ENCODE measurements around the gene GABBR2. TPM values are rescaled to one million over a fixed set of nuclear protein-coding genes. Genes with fewer than 3 reads are reported as not detected.
"Not testable (repeated sequence)": the region's sequence is repeated elsewhere in the genome, so short reads cannot be mapped to it uniquely, and the experiment has no call there.

Gene GABBR2
- polyA plus RNA-seq, 1 of the 3 experiments (the other 2 are of a cell fraction): not detected

DNA sequence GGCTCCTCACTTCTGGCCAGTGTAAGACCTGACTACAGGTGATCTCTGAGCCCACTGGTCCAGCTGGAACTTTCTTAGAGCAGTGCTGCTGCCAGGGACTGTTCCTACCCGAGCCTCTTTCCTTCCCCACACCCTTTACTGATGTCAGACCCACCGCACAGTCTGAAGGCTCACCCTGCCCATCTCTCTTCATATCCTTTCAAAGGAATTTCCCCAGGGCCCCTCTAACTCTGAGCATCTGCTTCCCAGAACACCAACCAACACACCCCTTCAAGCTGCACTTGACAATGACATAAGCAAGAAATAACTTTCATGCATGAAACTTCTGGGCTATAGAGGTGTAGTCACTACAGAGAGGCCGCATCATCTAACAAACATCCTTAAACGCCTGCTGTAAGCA lies 119.6 kb downstream of the GABBR2 start (continued):
- TF ChIP-seq, protein P1, sequence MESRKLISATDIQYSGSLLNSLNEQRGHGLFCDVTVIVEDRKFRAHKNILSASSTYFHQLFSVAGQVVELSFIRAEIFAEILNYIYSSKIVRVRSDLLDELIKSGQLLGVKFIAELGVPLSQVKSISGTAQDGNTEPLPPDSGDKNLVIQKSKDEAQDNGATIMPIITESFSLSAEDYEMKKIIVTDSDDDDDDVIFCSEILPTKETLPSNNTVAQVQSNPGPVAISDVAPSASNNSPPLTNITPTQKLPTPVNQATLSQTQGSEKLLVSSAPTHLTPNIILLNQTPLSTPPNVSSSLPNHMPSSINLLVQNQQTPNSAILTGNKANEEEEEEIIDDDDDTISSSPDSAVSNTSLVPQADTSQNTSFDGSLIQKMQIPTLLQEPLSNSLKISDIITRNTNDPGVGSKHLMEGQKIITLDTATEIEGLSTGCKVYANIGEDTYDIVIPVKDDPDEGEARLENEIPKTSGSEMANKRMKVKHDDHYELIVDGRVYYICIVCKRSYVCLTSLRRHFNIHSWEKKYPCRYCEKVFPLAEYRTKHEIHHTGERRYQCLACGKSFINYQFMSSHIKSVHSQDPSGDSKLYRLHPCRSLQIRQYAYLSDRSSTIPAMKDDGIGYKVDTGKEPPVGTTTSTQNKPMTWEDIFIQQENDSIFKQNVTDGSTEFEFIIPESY (IDR thresholded peaks at IDR 0.05; ENCODE audit: borderline replicate concordance, low read depth): no peak
- TF ChIP-seq FOSL2 (IDR thresholded peaks at IDR 0.05; ENCODE audit: borderline replicate concordance, low read depth): no peak
- no peak for TF ChIP-seq YY1 (IDR thresholded peaks at IDR 0.05; ENCODE audit: low read depth)
- TF ChIP-seq CHD2 (IDR thresholded peaks at IDR 0.05; ENCODE audit: low read length, partially characterized antibody): no peak
- no peak for TF ChIP-seq TEAD4 (IDR thresholded peaks at IDR 0.05; ENCODE audit: borderline replicate concordance, insufficient read depth)

DNA sequence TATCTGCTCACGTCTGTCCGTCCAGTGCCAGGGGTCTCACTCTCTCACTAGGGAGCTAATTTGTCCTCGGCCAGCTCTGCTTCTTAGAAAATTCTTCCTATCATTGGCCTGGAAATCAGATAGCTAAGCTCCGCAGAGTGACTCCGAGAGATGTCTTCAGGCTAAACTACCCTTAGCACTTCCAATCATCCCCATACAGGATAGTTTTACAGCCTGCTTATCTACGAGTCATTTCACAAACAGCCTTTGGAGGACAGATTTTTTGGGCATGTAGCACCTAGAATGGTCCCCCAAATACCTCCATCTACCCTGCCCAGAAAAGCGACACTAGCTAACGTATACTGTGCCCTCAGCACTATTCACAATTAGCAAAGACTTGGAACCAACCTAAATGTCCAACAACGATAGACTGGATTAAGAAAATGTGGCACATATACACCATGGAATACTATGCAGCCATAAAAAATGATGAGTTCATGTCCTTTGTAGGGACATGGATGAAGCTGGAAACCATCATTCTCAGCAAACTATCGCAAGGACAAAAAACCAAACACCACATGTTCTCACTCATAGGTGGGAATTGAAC lies 123.8 kb downstream of the GABBR2 start:
- WGBS (ENCODE audit: low lambda C conversion rate): 44% methylated on average over 9 of the region's 10 CpGs
- H3K9ac ChIP-seq; H2AFZ ChIP-seq (ENCODE audit: low read depth); DNase-seq; CTCF ChIA-PET; H3K4me3 ChIP-seq (ENCODE audit: low read depth in 2 of 2, low read length in 1 of 2); H3K4me1 ChIP-seq (ENCODE audit: control insufficient read depth in 1 of 2, insufficient read depth in 2 of 2, low read depth in 1 of 2, low read length in 1 of 2); H3K9me2 ChIP-seq; H3K79me2 ChIP-seq (ENCODE audit: insufficient read depth); H3F3A ChIP-seq (replicated peaks; ENCODE audit: insufficient read depth); H3K27ac ChIP-seq (ENCODE audit: low read depth in 2 of 2, low read length in 1 of 2); H4K20me1 ChIP-seq (ENCODE audit: insufficient read depth); POLR2A ChIA-PET; H3K4me2 ChIP-seq; H3K9me3 ChIP-seq; H3K36me3 ChIP-seq (replicated peaks in 1 of 2; ENCODE audit: control insufficient read depth in 1 of 2, insufficient read depth in 2 of 2, low read length in 1 of 2): not testable (repeated sequence)
- H3K27me3 ChIP-seq (ENCODE audit: insufficient read depth): peaks cover 12% of the 10 kb centered on the region; the same call in 1 of the 2 replicates

DNA sequence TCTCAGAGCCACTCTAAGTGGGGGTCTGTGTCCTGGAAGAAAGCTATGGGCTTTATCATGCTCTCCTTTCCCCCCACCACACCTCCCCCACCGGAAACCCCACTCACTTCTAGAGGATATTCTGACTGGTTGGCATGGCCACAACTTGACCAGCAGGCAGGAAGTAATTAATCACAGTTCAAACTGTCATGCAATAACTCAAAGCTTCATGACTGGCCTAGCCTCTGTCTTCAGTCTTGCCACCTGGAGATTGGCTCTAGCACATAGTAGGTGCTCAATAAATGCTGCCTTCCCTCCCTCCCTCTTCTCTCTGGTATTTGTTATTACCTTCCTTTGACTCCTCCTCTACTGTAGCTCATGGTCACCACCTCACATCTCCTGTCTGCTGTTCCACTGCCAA lies 124.7 kb downstream of the GABBR2 start:
- no peak overlapping the region for H3K4me2 ChIP-seq
- 0% methylated on average over 1 of the region's 1 CpG for WGBS (ENCODE audit: low lambda C conversion rate)
- TF ChIP-seq EZH2phosphoT487 (IDR thresholded peaks at IDR 0.05; ENCODE audit: borderline replicate concordance, low read depth): no peak
- TF ChIP-seq SMC3 (IDR thresholded peaks at IDR 0.05; ENCODE audit: low read depth, low read length): no peak
- TF ChIP-seq, protein P2, sequence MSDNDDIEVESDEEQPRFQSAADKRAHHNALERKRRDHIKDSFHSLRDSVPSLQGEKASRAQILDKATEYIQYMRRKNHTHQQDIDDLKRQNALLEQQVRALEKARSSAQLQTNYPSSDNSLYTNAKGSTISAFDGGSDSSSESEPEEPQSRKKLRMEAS (IDR thresholded peaks at IDR 0.05; ENCODE audit: low read depth): no peak
- TF ChIP-seq TAF1 (IDR thresholded peaks at IDR 0.05; ENCODE audit: borderline replicate concordance, low read depth, low read length): no peak
- TF ChIP-seq RCOR1 (IDR thresholded peaks at IDR 0.05; ENCODE audit: low read length): no peak
- TF ChIP-seq NFIC (IDR thresholded peaks at IDR 0.05; ENCODE audit: borderline replicate concordance): no peak
- TF ChIP-seq, protein P3, sequence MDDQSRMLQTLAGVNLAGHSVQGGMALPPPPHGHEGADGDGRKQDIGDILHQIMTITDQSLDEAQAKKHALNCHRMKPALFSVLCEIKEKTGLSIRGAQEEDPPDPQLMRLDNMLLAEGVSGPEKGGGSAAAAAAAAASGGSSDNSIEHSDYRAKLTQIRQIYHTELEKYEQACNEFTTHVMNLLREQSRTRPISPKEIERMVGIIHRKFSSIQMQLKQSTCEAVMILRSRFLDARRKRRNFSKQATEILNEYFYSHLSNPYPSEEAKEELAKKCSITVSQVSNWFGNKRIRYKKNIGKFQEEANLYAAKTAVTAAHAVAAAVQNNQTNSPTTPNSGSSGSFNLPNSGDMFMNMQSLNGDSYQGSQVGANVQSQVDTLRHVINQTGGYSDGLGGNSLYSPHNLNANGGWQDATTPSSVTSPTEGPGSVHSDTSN (IDR thresholded peaks at IDR 0.05): no peak
- H4K20me1 ChIP-seq (ENCODE audit: insufficient read depth): no peaks in the 10 kb centered on the region
- H3K9me3 ChIP-seq: no peaks in the 10 kb centered on the region
- H3K9me2 ChIP-seq: no peaks in the 10 kb centered on the region
- H3K4me1 ChIP-seq (ENCODE audit: control insufficient read depth in 1 of 2, insufficient read depth in 2 of 2, low read depth in 1 of 2, low read length in 1 of 2): no peaks in the 10 kb centered on the region
- no peak for DNase-seq
- ChIA-PET POLR2A (no interaction called here), CTCF (interaction anchor here (0.5 to 1.0 kb wide), 2 partner anchors 12 to 180 kb away, joined by 3 read pairs; no protein-coding TSS in a partner anchor)
- H3K79me2 ChIP-seq (ENCODE audit: insufficient read depth): no peaks in the 10 kb centered on the region
- H3K9ac ChIP-seq: no peak overlapping the region
- no peaks in the 10 kb centered on the region for H3F3A ChIP-seq (replicated peaks; ENCODE audit: insufficient read depth)
- no peak overlapping the region for H3K4me3 ChIP-seq (ENCODE audit: low read depth in 2 of 2, low read length in 1 of 2)
- no peak overlapping the region for H2AFZ ChIP-seq (ENCODE audit: low read depth)
- H3K27me3 ChIP-seq (ENCODE audit: insufficient read depth): peaks cover 13% of the 10 kb centered on the region; the same call in 1 of the 2 replicates
- no peaks in the 10 kb centered on the region for H3K36me3 ChIP-seq (replicated peaks in 1 of 2; ENCODE audit: control insufficient read depth in 1 of 2, insufficient read depth in 2 of 2, low read length in 1 of 2)
- no peak overlapping the region for H3K27ac ChIP-seq (ENCODE audit: low read depth in 2 of 2, low read length in 1 of 2)
